ENCODE data around the gene GFOD1.

DNA sequence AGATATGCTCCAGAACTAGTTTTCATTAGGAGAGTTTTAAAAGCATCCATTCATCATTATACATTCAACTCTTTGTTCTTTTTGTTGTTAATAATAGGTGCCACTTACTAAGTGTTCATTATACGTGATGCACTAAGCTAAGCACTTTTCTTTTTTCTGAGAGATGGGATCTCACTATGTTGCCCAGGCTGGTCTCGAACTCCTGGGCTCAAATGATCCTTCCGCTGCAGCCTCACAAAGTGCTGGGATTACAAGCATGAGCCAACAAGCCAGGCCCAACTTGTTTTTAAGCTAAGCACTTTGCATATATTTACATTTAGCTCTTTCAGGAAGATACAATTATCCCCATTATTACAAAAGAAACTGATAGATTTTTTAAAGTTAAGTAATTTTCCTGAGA lies 5.7 kb upstream of the GFOD1 start:
- TF ChIP-seq, protein P1, sequence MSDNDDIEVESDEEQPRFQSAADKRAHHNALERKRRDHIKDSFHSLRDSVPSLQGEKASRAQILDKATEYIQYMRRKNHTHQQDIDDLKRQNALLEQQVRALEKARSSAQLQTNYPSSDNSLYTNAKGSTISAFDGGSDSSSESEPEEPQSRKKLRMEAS (IDR thresholded peaks at IDR 0.05), result no peak
- TF ChIP-seq, protein P2, sequence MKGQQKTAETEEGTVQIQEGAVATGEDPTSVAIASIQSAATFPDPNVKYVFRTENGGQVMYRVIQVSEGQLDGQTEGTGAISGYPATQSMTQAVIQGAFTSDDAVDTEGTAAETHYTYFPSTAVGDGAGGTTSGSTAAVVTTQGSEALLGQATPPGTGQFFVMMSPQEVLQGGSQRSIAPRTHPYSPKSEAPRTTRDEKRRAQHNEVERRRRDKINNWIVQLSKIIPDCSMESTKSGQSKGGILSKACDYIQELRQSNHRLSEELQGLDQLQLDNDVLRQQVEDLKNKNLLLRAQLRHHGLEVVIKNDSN (IDR thresholded peaks at IDR 0.05), result no peak
- no peak for TF ChIP-seq NFIC (IDR thresholded peaks at IDR 0.05)
- no peak for TF ChIP-seq RAD21 (IDR thresholded peaks at IDR 0.05; ENCODE audit: low read depth)
- TF ChIP-seq TCF12 (IDR thresholded peaks at IDR 0.05; ENCODE audit: low read depth), result no peak
